HCT116 (cell line): ENCODE data around the gene DIS3L2. TPM values are rescaled to one million over a fixed set of nuclear protein-coding genes. Genes with fewer than 3 reads are reported as not detected.

Experiments used
- ATAC-seq: fragments of 200-7000 bp; cut with Tn5 transposase; 2 replicates; pipeline ENCODE4 v1.9.1; 2020; ENCODE audit warnings: mild to moderate bottlenecking, moderate library complexity
- BruUV-seq: library from RNA; stranded (reverse); fragments of 400-500 nt; replicated peaks from 2 replicates; lab custom pipeline; 2021; lab: Mats Ljungman, UMichigan
- CTCF ChIA-PET: fragments of 300-600 bp; sonication (Branson Sonifier 250); formaldehyde crosslinking; loops from one replicate; lab custom pipeline; 2021; ENCODE audit warnings: antibody characterized with exemption; lab: Charles Lee
- POLR2A ChIA-PET: fragments of 300-600, 350-600 bp; sonication (Branson Sonifier 250); formaldehyde crosslinking; loops from one replicate; lab custom pipeline; 2021; ENCODE audit warnings: antibody characterized with exemption; lab: Charles Lee
- RAD21 ChIA-PET, 2 experiments: fragments of 300-600 bp; sonication (Branson Sonifier 250); formaldehyde crosslinking; loops; one replicate each; lab custom pipeline; 2023; ENCODE audit warnings: low total read pairs in 2 of 2; ENCODE audit not compliant: uncharacterized antibody in 2 of 2, unreplicated experiment in 2 of 2, low non-redundant PET in 1 of 2; lab: Charles Lee
- DNase-seq: peaks from one replicate; pipeline ENCODE4 v3.0.0-alpha.2; 2010; ENCODE audit warnings: low read depth, low spot score
- H2AFZ ChIP-seq: fragments of 200-600 bp; shearing (Covaris generic), sonication (generic); 2 replicates; pipeline ENCODE4 v1.6.1; 2017; ENCODE audit warnings: low read depth, mixed run types, mixed read lengths, antibody characterized with exemption, low read length; ENCODE audit not compliant: poor library complexity, severe bottlenecking
- H3K27ac ChIP-seq: 2 replicates; pipeline ENCODE4 v1.5.1; 2012; ENCODE audit warnings: low read depth, low read length
- H3K27me3 ChIP-seq: fragments of 200-600 bp; sonication (generic); 2 replicates; pipeline ENCODE4 v1.6.1; 2016; ENCODE audit warnings: mixed run types, low read length, mixed read lengths; ENCODE audit not compliant: insufficient read depth
- H3K36me3 ChIP-seq, 2 experiments: fragments of 200-500 bp in 1 of 2; fragments of 200-600 bp in 1 of 2; sonication (Bioruptor generic) in 1 of 2; sonication (generic) in 1 of 2; 2 replicates each; pipeline versions ENCODE4 v1.5.1 to v1.6.1; 2014 to 2016; ENCODE audit warnings: low read length in 2 of 2, inconsistent platforms in 1 of 2, mixed read lengths in 1 of 2, mixed run types in 1 of 2; ENCODE audit not compliant: insufficient read depth in 2 of 2, control insufficient read depth in 1 of 2
- H3K4me1 ChIP-seq, 2 experiments: fragments of 200-600 bp in 1 of 2; sonication (generic) in 1 of 2; 2 replicates each; pipeline versions ENCODE4 v1.5.1 to v1.6.1; 2012 to 2017; ENCODE audit warnings: low read length in 2 of 2, inconsistent platforms in 1 of 2, mild to moderate bottlenecking in 1 of 2, mixed read lengths in 1 of 2, mixed run types in 1 of 2, moderate library complexity in 1 of 2; ENCODE audit not compliant: insufficient read depth in 2 of 2, control insufficient read depth in 1 of 2
- H3K4me2 ChIP-seq: fragments of 200-600 bp; sonication (generic); 2 replicates; pipeline ENCODE4 v1.6.1; 2017; ENCODE audit warnings: mixed run types, low read length, mixed read lengths
- H3K4me3 ChIP-seq, 2 experiments: fragments of 200-600 bp in 1 of 2; sonication (generic) in 1 of 2; replicated peaks in 1 of 2; 2 replicates each; pipeline ENCODE4 v1.5.1; 2011 to 2016; ENCODE audit warnings: low read length in 2 of 2, control low read depth in 1 of 2, low read depth in 1 of 2, mild to moderate bottlenecking in 1 of 2, mixed read lengths in 1 of 2, mixed run types in 1 of 2
- H3K79me2 ChIP-seq: fragments of 200-600 bp; sonication (generic); 2 replicates; pipeline ENCODE4 v1.6.1; 2017; ENCODE audit warnings: mild to moderate bottlenecking, mixed run types, low read length, moderate library complexity, mixed read lengths; ENCODE audit not compliant: insufficient read depth
- H3K9ac ChIP-seq: fragments of 200-600 bp; sonication (generic); 2 replicates; pipeline ENCODE4 v1.6.1; 2016; ENCODE audit warnings: low read length, mixed read lengths
- H3K9me2 ChIP-seq: fragments of 200-600 bp; sonication (generic), shearing (Covaris generic); 2 replicates; pipeline ENCODE4 v1.6.1; 2017; ENCODE audit warnings: mixed run types, mild to moderate bottlenecking, moderate library complexity; ENCODE audit not compliant: insufficient read depth
- H3K9me3 ChIP-seq, 2 experiments: fragments of 200-500 bp in 1 of 2; fragments of 200-600 bp in 1 of 2; sonication (Bioruptor generic) in 1 of 2; sonication (generic) in 1 of 2; 2 replicates each; pipeline ENCODE4 v1.6.1; 2014 to 2017; ENCODE audit warnings: low read length in 2 of 2, mixed read lengths in 2 of 2, inconsistent platforms in 1 of 2, low read depth in 1 of 2, mild to moderate bottlenecking in 1 of 2, mixed run types in 1 of 2, moderate library complexity in 1 of 2; ENCODE audit not compliant: control insufficient read depth in 1 of 2, insufficient read depth in 1 of 2
- H4K20me1 ChIP-seq: fragments of 200-600 bp; sonication (generic), shearing (Covaris generic); 2 replicates; pipeline ENCODE4 v1.6.1; 2017; ENCODE audit warnings: mixed run types, mild to moderate bottlenecking, moderate library complexity; ENCODE audit not compliant: insufficient read depth
- CTCF ChIP-seq, 3 experiments: fragments of 200-600 bp in 1 of 3; sonication (generic) in 1 of 3; IDR thresholded peaks in 2 of 3; conservative IDR thresholded peaks in 1 of 3; 2 replicates each; pipeline ENCODE4 v1.5.1; 2012 to 2017; ENCODE audit warnings: low read depth in 2 of 3, low read length in 2 of 3, antibody characterized with exemption in 1 of 3, borderline replicate concordance in 1 of 3, control low read depth in 1 of 3, mild to moderate bottlenecking in 1 of 3, mixed read lengths in 1 of 3, mixed run types in 1 of 3, moderate library complexity in 1 of 3; ENCODE audit not compliant: insufficient read depth in 1 of 3
- ELF1 ChIP-seq: IDR thresholded peaks from 2 replicates; pipeline ENCODE4 v1.6.1; 2012; ENCODE audit warnings: low read depth, borderline replicate concordance
- RAD21 ChIP-seq: IDR thresholded peaks from 2 replicates; pipeline ENCODE4 v1.6.1; 2012; ENCODE audit warnings: low read depth, mild to moderate bottlenecking
- ZBTB33 ChIP-seq: IDR thresholded peaks from 2 replicates; pipeline ENCODE4 v1.6.1; 2011; ENCODE audit warnings: mild to moderate bottlenecking, low read length, moderate library complexity; ENCODE audit not compliant: insufficient replicate concordance; ENCODE audit errors: extremely low read depth
- intact Hi-C: fragments of 100-400 bp; cut with micrococcal nuclease; formaldehyde crosslinking; loops from 2 replicates; pipeline ENCODE4 v1.10.0; 2022
- total RNA-seq: library from RNA; stranded (reverse); gene quantifications from one replicate; pipeline ENCODE4 v1.2.1, GENCODE V29; 2021; ENCODE audit not compliant: unreplicated experiment

Gene DIS3L2
- total RNA-seq, 1 experiment from 2014 or later, result 42.5 TPM

- no peak for TF ChIP-seq ZBTB33
- TF ChIP-seq, all 23 proteins: peak for 0
Measured at GRCh38 chr2:231928901-231929725, 32.4 kb upstream of the DIS3L2 start (continued).

- Histone ChIP-seq H4K20me1 (no peaks in the 10 kb centered on the region), H3K79me2 (no peaks in the 10 kb centered on the region), H3K9me2 (no peaks in the 10 kb centered on the region), H3K27ac (no peak overlapping the region), H3K4me1 (peaks cover 4 to 11% of the 10 kb centered on the region in 2 experiments; a peak in 3 of 4 replicates), H3K4me2 (no peak overlapping the region), H2AFZ (no peak overlapping the region), H3K27me3 (no peaks in the 10 kb centered on the region), H3K9ac (no peak overlapping the region), H3K36me3 (no peaks in the 10 kb centered on the region), H3K4me3 (no peak overlapping the region), H3K9me3 (no peaks in the 10 kb centered on the region)
- intact Hi-C loops, result no loop called here
- POLR2A ChIA-PET, result no interaction called here
- RAD21 ChIA-PET, result no interaction called here
- no TSS peak for BruUV-seq
- DNase-seq, result no peak
- TF ChIP-seq RAD21 (0 out of 2 replicates have a peak, but pooled peaks have one; percentile 22), ELF1 (no peak), CTCF (IDR thresholded peaks at IDR 0.05 in 2 of 3, conservative IDR thresholded peaks at IDR 0.05 in 1 of 3; ENCODE audit: borderline replicate concordance in 1 of 3, insufficient read depth in 1 of 3, low read depth in 2 of 3, low read length in 2 of 3) (peak; percentile 55 to 88 (median 83); a peak in 5 of 6 replicates)
- ATAC-seq, result peak; percentile 63
- CTCF ChIA-PET, result interaction anchor here (0.9 to 1.4 kb wide), 4 partner anchors 11 to 196 kb away, joined by 3 to 5 read pairs (median 3); no protein-coding TSS in a partner anchor
Measured at GRCh38 chr2:231929961-231930592, 31.4 kb upstream of the DIS3L2 start.
